A204.1 (cell line): ENCODE data around the gene AGMO.
"Not testable (repeated sequence)": the region's sequence is repeated elsewhere in the genome, so short reads cannot be mapped to it uniquely, and the experiment has no call there.

Source experiments
- FAIRE-seq: peaks from 2 replicates; lab custom pipeline; 2012; peaks lifted over from hg19 to GRCh38; lab: Jason Lieb, UNC

Gene AGMO

DNA sequence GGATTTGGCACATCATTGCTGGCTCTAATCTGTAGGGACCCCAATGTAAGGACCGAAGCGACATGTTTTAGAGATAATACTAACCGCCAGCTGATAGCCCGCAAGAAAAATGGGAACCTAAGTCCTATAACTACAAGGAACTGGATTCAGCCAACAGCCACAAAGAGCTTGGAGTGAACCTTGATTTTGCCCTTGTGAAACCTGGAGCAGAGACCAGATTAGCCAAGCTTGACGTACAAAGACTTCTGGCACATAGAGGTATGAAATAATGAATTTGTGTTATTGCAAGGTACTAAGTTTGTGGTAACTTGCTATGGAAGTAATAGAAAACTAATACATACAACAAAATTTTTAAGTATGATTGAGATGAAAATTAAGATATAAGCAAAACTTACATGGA is 246.9 kb downstream of the AGMO start:
- no peak for FAIRE-seq

DNA sequence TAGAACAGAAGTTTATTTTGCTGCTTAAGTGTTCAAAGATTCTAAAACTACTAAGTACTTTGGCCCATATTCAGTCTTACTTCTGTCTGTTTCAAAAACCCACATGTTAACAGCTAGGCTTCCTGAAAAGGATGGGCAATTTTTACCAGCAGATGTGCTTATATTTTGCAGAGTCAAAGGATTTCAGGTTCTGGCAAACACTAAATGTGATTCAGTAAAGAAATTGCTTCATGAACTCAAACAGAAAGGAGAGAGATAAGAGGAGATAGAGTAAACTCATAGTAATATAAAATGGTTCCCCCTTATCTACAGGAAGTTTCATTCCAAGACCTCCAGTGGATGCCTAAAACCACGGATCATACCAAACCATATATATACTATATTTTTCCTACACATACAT is 248.5 kb downstream of the AGMO start:
- no peak for FAIRE-seq

DNA sequence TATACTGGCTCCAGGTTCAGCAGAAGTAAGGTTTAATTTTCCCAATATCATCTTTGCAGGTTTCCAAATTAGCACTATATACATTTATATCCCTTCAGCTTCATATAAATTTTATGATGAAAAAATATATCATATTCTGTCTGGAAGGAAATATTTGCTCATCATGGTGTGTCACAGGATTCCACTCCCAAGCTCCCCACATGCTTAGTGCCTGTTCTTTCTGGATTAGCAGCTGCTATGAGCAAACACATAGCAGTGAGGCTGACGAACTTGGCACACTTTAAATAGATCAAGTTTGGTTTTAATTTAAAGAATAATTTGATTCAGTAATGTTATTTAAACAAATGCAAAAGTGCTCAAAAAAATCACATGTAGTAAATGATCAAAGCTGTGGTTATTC is 251.9 kb downstream of the AGMO start:
- FAIRE-seq = no peak

GRCh38 chr7:15308821-15309220 is 253.0 kb downstream of the AGMO start:
- no peak for FAIRE-seq

DNA sequence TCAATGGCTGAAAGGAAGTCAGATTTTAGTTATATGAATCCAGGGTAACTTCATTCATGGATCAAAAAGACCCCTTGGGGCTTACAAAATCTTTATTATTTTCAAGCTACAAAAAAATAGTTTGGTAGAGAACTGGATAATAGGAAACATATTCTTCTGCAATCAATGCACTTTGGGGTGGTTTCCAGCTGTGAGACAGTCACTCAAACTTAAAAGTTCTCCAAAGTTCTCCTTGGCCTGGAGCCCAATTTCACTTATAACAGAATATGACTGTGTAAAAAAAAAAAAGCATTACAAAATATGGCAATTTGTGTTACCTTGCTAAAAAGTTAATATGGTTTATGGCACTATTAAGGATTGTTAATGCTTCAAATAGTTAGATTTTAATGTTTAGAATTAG is 255.5 kb downstream of the AGMO start:
- FAIRE-seq = no peak

GRCh38 chr7:15305002-15305600 is 256.7 kb downstream of the AGMO start:
- no peak for FAIRE-seq

GRCh38 chr7:15303357-15303756 is 258.5 kb downstream of the AGMO start:
- no peak for FAIRE-seq

DNA sequence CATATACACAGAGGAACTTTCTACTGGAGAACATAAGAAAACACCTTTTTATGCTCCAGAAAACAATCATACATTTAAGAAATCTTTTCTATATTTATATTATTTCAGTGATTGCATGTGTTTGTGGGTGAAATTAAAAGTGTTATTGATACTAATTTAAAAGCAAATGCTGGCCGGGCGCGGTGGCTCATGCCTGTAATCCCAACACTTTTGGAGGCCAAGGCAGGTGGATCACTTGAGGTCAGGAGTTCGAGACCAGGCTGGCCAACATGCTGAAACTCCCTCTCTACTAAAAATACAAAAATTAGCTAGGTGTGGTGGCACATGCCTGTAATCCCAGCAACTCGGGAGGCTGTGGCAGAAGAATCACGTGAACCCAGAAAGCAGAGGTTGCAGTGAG is 260.8 kb downstream of the AGMO start:
- FAIRE-seq = not testable (repeated sequence)

GRCh38 chr7:15292138-15292537 is 269.7 kb downstream of the AGMO start:
- no peak for FAIRE-seq

GRCh38 chr7:15291699-15292098 is 270.1 kb downstream of the AGMO start:
- FAIRE-seq = no peak

GRCh38 chr7:15288741-15289140 is 273.1 kb downstream of the AGMO start:
- FAIRE-seq = no peak

DNA sequence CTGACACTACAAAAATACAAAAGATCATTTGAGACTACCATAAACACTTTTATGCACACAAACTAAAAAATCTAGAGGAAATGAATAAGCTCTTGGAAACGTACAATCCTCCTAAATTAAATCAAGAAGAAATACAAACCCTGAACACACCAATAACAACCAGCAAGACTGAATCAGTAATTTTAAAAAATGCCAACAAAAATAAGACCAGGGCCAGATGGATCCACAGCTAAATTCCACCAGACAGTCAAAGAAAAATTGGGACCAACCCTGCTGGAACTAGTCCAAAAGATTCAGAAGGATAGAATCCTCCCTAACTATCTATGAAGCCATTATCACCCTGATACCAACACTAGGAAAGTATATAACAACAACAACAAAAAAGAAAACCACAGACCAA is 277.4 kb downstream of the AGMO start:
- FAIRE-seq = no peak

- no peak for FAIRE-seq
These were observed 281.6 kb downstream of the AGMO start for GRCh38 chr7:15280078-15280733.

- FAIRE-seq = no peak
These were observed 282.2 kb downstream of the AGMO start for GRCh38 chr7:15279640-15280039.

GRCh38 chr7:15257689-15258088 is 304.1 kb downstream of the AGMO start:
- FAIRE-seq = no peak

- FAIRE-seq = no peak
These were observed 309.6 kb downstream of the AGMO start for GRCh38 chr7:15252181-15252580.

DNA sequence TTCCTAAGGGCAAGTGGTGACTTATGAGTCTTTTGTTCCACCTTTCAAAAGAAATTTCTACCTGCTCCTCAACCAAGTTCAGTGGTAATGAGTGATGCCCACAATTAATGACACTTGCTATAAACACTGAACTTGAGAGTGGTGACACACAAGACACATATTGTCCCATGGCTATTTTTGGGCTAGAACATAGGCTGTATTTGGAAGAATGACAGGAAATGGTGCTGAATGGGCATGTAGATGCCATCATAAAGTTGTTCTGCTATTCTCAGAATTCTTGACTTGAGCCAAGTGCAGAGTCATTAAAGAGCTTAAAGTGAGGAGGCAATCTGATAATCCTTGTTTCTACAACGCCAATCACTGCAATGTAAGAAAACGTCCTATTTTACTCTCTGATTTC is 313.3 kb downstream of the AGMO start:
- FAIRE-seq = no peak

DNA sequence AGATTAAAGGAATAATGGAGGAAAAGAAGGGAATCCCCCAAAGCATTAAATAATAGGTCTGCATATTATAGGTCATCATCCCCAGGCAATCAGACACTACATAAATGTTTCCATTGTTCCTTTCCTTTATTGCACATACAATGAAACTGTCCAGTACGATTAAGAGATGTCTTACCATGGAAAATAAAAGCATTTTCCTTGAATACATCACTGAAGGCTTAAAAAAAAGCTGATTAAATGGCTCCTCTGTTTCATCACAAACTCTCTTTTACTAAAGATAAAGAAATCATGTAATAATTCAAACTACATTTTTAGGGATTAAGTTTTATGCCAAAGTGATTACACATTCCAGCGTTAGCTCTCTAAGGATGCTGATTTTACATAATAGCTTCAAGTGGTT is 316.0 kb downstream of the AGMO start:
- no peak for FAIRE-seq

DNA sequence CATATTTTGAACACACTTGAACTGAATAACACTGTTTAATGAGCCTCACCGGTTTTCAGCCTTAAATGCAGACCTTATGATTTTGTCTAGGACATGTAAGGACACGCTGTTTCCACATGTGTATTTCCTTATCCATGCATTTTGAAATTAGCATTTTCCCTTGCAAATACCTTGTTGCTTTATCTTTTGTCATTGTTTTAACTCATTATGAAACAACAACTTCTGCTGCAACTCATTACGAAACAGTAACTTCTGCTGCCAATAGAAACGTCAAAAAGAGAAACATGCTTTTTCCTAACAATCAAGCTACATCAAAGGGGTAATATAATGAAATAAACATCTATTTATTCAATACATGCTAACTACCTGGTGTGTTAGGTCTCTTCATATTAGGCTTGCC is 322.0 kb downstream of the AGMO start:
- no peak for FAIRE-seq

- FAIRE-seq = no peak
These were observed 324.9 kb downstream of the AGMO start for GRCh38 chr7:15236952-15237351.

DNA sequence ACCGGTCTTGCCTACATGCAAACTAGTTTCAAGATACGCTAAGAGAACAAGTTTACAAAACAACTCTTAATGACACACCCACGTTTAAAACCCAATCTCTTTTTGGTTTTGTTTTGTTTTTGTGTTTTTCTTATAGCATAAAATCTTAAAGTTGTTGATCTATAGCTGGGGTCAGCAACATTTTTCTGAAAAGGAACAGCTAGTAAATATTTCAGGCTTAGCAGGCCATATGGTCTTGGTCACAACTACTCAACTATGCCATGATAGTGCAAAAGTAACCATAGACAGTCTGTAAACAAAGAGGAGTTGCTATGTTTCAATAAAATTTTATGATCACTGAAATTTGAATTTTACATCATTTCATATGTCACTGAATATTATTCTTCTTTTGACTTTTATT is 327.4 kb downstream of the AGMO start:
- no peak for FAIRE-seq

DNA sequence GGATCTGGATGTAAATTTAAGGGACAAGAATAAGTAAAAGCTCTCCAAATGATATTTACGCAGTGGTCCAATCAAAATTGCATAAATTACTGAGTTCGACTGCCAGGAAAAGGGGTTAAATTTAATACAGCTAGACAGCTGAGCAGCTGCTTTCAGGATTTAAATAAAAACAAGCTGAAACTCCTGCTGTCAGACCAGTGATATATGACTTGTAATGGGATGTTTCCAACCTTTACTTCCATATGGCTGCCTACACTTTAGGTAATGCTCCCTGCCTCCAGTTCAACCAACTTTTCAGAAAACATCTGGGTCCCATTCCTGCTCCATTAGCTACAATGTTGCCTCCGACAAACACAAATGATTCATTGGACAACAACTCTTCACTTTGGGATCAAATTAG is 333.0 kb downstream of the AGMO start:
- FAIRE-seq = no peak

- no peak for FAIRE-seq
These were observed 335.8 kb downstream of the AGMO start for GRCh38 chr7:15225981-15226380.

DNA sequence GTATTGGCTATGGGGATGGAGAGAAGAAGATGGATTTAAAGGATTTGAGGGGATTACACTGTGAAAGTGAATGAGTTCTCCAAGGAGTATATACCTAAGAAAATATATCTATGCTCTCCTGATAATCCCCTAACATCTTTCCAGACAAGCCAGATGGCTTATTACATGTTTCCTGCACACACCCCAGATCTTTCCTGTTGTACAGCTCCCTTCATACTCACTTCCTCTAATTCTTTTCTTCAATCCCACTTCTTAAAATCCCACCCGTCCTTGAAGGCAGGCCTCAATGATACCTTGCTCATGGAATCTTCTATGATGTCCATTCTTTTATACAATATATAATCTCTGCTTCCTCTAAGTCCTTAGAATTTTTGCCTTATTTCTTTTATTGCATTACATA is 342.1 kb downstream of the AGMO start:
- FAIRE-seq = no peak

DNA sequence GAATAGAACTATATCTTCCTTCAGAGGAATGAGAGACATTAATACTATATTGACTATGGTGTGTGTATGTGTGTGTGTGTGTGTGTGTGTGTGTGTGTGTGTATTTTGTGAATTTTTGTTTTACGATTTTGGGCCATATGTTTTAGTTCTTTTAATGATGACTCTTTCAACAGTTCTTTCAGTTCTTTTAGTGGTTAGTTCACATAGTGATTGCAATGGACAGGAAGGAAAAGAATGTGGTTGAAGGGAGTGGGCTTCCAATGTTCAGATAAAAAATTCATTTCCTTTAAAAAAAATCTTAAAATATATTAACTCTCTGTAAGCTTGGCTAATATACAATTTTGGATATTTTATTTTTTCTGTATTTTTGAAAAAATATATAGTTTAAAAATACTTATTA is 343.6 kb downstream of the AGMO start:
- peak; percentile 77 for FAIRE-seq
